NT2/D1 (cell line): ENCODE data around the gene CORO7.

ENCODE experiments used
- YY1 ChIP-seq: IDR thresholded peaks from 2 replicates; pipeline ENCODE4 v1.6.1; 2011; ENCODE audit not compliant: insufficient read length, insufficient read depth
- ZNF274 ChIP-seq: IDR thresholded peaks from 2 replicates; pipeline ENCODE4 v1.6.1; 2011; ENCODE audit warnings: mild to moderate bottlenecking, low read depth, low read length

DNA sequence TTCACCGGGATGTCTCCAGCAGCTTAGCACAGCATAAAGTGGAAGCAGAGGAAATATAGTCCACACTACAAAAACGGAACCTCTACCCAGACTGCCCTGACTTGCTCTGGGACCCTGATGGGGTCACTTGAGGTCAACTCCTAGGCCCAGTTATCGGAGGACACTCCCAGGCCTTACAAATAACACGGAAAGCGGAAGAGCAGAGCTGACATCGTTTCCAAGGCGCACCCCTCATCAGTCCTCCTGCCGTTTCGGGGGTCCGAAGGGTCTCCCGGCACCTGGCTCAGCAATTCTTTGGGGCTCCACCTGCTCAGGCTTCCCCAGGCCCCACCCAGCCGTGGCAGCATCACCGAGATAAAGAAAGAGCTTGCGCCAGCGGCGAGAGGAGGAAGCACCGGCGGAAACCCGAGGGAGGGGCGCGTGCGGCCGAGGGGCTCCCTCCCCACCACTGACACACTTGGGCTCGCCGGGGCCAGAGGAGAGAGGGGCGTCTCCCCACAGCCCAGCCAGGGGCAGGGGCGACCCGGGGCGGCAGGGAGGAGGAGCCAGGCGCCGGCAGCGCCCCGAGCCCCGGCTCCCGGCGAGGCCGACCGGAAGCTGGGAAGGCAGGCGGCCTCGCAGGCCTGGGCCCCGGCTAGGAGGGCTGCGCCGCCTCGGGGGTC lies 727 bp downstream of the CORO7 start:
- TF ChIP-seq YY1 = no peak
- TF ChIP-seq ZNF274 = no peak
